ENCODE measurements around the gene TWF2. TPM values are rescaled to one million over a fixed set of nuclear protein-coding genes. Genes with fewer than 3 reads are reported as not detected.

Gene TWF2
- total and polyA plus RNA-seq, 2 of the 13 experiments (the other 11 are each of a cell fraction or from before 2014, with no cell fraction given) = 45.5 to 108 TPM

DNA sequence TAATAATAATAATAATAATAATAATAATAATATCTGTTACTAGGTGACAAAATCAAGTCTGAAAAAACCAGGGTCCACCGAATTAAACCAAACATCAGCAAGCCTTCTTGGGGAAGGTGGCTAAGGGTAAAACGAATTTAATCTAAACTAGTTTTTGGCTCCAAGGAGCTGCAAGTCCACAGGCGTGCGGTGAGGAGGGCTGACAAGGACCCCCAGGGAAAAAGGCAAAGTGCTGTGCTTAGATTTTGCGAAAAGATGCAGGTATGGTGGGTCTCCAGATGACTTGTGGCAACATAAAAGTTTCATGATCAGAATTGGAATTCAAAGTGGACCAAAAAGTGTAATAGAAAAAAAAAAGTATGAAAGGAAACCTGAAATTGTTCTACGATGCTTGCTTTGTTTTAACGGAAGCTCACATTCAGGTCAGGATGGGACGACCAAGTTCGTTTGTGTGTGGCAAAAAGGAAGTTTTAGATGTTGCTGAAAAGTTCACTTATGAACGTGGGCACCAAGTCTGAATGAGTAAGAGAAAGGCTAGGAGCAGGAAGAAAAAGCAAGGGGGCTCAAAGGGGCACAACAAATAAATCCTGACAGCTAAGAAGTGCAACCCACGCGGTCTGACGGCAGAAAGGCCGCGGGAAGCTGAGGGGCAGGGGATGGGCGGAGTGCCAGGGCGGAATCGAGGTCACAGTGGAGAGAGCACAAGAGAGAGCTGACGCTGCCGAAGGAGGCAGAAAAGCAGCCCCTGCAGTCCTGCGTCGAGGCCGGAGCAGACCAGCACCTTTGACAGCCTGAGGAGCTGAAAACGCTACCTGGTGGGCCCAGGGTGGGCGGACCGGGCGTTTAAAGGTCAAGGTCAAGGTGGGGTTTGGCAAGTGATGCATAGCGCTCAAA is 38.4 kb upstream of the TWF2 start (continued):
- TF ChIP-seq, protein P1, sequence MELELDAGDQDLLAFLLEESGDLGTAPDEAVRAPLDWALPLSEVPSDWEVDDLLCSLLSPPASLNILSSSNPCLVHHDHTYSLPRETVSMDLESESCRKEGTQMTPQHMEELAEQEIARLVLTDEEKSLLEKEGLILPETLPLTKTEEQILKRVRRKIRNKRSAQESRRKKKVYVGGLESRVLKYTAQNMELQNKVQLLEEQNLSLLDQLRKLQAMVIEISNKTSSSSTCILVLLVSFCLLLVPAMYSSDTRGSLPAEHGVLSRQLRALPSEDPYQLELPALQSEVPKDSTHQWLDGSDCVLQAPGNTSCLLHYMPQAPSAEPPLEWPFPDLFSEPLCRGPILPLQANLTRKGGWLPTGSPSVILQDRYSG (CRISPR knock-in tag; IDR thresholded peaks at IDR 0.05) = no peak
- TF ChIP-seq ZC3H4 (CRISPR knock-in tag; IDR thresholded peaks at IDR 0.05; ENCODE audit: borderline replicate concordance) (no peak), CBX1 (IDR thresholded peaks at IDR 0.05; ENCODE audit: low read depth) (no peak), MXI1 (IDR thresholded peaks at IDR 0.05; ENCODE audit: borderline replicate concordance, low read depth, low read length) (peak; percentile 84; the same call in 2 of the 3 replicates), ZBTB49 (CRISPR knock-in tag; IDR thresholded peaks at IDR 0.05; ENCODE audit: borderline replicate concordance) (no peak), SKIL (CRISPR knock-in tag; IDR thresholded peaks at IDR 0.05; ENCODE audit: borderline replicate concordance) (no peak), HNRNPH1 (optimal IDR thresholded peaks at IDR 0.05; ENCODE audit: low read depth, low read length) (no peak), AGO2 (optimal IDR thresholded peaks at IDR 0.05; ENCODE audit: low read depth, low read length) (peak; percentile 70), KAT7 (CRISPR knock-in tag; IDR thresholded peaks at IDR 0.05; ENCODE audit: borderline replicate concordance) (peak; percentile 56; the same call in 1 of the 2 replicates), TP53 (CRISPR knock-in tag; conservative IDR thresholded peaks at IDR 0.05) (no peak), TAF15 (IDR thresholded peaks at IDR 0.05; ENCODE audit: low read depth, low read length, poor library complexity, severe bottlenecking) (no peak), ELF3 (CRISPR knock-in tag; IDR thresholded peaks at IDR 0.05) (0 out of 2 replicates have a peak, but pooled peaks have one; percentile 9)
- TF ChIP-seq, protein P2, sequence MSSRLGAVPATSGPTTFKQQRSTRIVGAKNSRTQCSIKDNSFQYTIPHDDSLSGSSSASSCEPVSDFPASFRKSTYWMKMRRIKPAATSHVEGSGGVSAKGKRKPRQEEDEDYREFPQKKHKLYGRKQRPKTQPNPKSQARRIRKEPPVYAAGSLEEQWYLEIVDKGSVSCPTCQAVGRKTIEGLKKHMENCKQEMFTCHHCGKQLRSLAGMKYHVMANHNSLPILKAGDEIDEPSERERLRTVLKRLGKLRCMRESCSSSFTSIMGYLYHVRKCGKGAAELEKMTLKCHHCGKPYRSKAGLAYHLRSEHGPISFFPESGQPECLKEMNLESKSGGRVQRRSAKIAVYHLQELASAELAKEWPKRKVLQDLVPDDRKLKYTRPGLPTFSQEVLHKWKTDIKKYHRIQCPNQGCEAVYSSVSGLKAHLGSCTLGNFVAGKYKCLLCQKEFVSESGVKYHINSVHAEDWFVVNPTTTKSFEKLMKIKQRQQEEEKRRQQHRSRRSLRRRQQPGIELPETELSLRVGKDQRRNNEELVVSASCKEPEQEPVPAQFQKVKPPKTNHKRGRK (CRISPR knock-in tag; IDR thresholded peaks at IDR 0.05) = 0 out of 2 replicates have a peak, but pooled peaks have one; percentile 26
- TF ChIP-seq, protein P3, sequence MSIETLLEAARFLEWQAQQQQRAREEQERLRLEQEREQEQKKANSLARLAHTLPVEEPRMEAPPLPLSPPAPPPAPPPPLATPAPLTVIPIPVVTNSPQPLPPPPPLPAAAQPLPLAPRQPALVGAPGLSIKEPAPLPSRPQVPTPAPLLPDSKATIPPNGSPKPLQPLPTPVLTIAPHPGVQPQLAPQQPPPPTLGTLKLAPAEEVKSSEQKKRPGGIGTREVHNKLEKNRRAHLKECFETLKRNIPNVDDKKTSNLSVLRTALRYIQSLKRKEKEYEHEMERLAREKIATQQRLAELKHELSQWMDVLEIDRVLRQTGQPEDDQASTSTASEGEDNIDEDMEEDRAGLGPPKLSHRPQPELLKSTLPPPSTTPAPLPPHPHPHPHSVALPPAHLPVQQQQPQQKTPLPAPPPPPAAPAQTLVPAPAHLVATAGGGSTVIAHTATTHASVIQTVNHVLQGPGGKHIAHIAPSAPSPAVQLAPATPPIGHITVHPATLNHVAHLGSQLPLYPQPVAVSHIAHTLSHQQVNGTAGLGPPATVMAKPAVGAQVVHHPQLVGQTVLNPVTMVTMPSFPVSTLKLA (IDR thresholded peaks at IDR 0.05) = 0 out of 2 replicates have a peak, but pooled peaks have one; percentile 2
